Adrenal gland (tissue), 5 donors: ENCODE results near the gene PIK3CB.

Source experiments
- POLR2A ChIP-seq, 2 donors: fragments of 450-650 bp; IDR thresholded peaks; one replicate each; pipeline ENCODE4 v1.6.1; 2017; ENCODE audit warnings: antibody characterized with exemption in 2 of 2, mild to moderate bottlenecking in 2 of 2, moderate library complexity in 1 of 2
- TF ChIP-seq, protein P1 (sequence below), 6 experiments: fragments of 450-650 bp in 4 of 6; fragments of 200-600 bp in 2 of 6; sonication (generic) in 1 of 6; IDR thresholded peaks; 1 replicate in 5 of 6; 2 replicates in 1 of 6; pipeline versions ENCODE4 v1.5.1 to v1.8.0; 2016 to 2021; ENCODE audit warnings: antibody characterized with exemption in 6 of 6, mild to moderate bottlenecking in 2 of 6, moderate library complexity in 1 of 6
- donor health status: DM: no; HTN: no; CAD: no.

DNA sequence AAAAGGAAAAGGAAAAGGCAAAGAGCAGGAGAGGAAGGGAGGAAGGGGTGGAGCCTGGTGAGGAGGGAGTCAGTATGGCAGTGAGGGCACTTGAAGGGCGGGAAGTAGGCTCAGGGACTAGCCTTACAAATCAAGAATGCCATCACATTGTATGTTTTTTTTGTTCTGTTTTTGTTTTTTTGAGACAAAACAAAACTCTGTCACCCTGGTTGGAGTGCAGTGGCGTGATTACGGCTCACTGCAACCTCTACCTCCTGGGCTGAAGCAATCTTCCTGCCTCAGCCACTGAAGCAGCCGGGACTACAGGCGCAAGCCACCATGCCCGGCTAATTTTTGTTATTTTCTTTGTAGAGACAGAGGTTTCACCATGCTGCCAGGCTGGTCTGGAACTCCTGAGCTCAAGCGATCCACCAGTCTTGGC lies 10.5 kb upstream of the PIK3CB start:
- no peak for TF ChIP-seq POLR2A (IDR thresholded peaks at IDR 0.05)
- TF ChIP-seq, protein P1, sequence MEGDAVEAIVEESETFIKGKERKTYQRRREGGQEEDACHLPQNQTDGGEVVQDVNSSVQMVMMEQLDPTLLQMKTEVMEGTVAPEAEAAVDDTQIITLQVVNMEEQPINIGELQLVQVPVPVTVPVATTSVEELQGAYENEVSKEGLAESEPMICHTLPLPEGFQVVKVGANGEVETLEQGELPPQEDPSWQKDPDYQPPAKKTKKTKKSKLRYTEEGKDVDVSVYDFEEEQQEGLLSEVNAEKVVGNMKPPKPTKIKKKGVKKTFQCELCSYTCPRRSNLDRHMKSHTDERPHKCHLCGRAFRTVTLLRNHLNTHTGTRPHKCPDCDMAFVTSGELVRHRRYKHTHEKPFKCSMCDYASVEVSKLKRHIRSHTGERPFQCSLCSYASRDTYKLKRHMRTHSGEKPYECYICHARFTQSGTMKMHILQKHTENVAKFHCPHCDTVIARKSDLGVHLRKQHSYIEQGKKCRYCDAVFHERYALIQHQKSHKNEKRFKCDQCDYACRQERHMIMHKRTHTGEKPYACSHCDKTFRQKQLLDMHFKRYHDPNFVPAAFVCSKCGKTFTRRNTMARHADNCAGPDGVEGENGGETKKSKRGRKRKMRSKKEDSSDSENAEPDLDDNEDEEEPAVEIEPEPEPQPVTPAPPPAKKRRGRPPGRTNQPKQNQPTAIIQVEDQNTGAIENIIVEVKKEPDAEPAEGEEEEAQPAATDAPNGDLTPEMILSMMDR (IDR thresholded peaks at IDR 0.05) = no peak
